Kasumi-1 (cell line): ENCODE results near the gene AGBL1.

Experiments used
- DNase-seq, 2 experiments: peaks; one replicate each; lab custom pipeline; 2025; lab: John Stamatoyannopoulos, UW

AGBL1 gene

DNA sequence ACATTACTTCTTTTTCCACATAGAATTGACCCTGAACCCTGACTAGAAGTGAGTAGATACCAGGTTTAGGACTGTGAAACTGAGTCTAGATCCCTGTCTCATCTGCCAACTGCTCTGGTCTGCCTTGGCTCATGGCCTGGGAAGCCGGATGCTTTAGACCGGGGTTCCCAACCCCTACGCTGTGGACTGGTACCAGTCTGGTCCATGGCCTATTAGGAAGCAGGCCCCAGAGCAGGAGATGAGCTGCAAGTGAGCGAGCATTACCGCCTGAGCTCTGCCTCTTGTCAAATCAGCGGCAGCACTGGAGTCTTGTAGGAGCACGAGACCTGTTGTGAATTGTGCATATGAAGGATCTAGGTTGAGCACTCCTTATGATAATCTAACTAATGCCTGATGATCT, 734.2 kb downstream of the AGBL1 start:
- DNase-seq: no peak

DNA sequence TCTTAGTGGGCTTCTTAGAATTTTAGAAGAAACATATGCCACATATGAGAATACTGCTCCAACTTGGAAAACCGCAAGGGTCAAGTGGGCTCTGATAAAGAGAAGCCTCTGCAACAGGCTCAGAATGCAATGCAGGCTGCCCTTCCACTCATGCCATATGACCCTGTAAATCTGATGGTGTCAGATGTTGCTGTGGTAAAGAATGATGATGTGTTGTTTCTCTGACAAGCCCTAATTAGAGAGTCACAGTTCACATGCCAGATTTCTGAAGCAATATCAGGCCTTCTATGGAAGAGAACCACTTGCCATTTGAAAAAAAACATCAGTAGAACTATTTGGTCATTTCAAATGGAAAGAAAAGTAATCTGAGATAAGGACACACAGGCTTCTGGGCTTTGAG, 749.6 kb downstream of the AGBL1 start:
- no peak for DNase-seq

- DNase-seq: no peak
Measured at GRCh38 chr15:86830304-86830703, 750.6 kb downstream of the AGBL1 start.

DNA sequence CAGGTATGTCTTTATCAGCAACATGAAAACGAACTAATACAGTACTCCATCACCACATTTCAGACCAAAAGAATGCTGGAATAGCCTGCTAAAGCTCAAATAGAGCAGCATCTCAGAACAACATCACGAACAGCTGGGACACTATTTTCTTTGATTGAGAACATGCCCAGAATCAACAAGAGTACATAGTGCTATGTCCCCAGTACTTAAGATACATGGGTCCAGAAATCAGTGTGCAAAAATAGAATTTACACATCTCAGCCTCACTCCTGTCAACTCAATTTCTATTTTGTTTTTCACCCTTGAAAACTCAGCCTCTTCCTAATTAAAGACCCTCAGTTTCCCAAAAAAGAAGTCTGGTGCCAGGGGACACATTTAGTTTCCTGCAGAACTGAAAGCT, 753.9 kb downstream of the AGBL1 start:
- no peak for DNase-seq

- no peak for DNase-seq
Measured at GRCh38 chr15:86834115-86834863, 754.6 kb downstream of the AGBL1 start.

- DNase-seq: no peak
Measured at GRCh38 chr15:86837294-86838061, 757.8 kb downstream of the AGBL1 start.

GRCh38 chr15:86839502-86839901, 759.8 kb downstream of the AGBL1 start:
- no peak for DNase-seq

DNA sequence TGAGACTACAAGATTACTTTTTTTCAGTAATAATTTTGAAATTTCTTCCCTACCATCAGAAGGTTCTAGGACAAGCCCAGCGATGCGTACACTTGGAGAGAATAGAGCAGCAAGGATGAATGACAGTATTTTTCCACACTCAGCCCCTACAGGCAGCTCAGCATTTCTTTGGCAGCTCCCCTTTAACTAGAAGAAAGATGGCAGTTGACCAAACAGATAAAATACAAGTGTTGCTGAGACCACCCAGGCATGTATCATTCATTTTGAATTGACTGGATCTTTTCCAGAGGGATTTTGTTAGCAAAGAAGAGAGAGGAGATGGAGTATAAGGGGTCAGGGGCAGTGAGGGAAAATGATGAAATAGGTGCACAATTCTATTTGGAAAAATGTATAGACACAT, 761.3 kb downstream of the AGBL1 start:
- DNase-seq: no peak

GRCh38 chr15:86842199-86842598, 762.5 kb downstream of the AGBL1 start:
- no peak for DNase-seq

- no peak for DNase-seq
Measured at GRCh38 chr15:86846036-86846435, 766.4 kb downstream of the AGBL1 start.

- no peak for DNase-seq
Measured at GRCh38 chr15:86849136-86849535, 769.5 kb downstream of the AGBL1 start.

DNA sequence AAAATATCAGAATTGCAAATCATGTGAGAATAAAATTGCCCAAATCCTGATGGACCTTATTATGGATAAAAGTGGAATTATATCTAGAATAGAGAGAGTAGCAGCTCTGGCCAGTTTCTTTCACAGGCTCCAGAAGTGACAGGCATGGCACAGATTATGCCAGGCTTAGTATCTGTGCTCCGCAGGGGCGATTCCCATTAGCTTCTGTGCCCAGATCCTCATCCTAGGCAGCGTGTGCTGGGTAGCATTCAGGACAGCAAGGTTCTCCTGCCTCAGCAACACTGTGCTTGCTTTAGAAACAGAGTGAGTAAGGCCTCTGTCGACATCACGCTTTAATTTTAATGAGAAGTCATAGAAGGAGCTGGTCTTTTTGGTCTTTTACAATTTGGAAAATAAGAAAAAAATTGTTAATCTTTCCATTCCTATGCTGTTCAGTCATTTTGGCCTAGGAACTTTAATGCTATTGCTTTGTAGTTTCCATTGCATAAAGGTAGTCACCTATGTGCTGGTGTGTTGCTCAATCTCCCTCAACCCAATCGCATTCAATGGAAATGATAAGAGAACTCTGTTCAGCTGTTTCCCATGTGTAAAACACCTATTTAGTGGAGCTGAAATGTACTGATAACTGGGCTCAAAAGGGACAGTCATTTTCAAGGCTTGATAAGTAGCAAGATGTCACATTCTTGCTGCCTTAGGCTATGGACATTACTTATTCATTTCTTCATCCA, 770.1 kb downstream of the AGBL1 start:
- no peak for DNase-seq

DNA sequence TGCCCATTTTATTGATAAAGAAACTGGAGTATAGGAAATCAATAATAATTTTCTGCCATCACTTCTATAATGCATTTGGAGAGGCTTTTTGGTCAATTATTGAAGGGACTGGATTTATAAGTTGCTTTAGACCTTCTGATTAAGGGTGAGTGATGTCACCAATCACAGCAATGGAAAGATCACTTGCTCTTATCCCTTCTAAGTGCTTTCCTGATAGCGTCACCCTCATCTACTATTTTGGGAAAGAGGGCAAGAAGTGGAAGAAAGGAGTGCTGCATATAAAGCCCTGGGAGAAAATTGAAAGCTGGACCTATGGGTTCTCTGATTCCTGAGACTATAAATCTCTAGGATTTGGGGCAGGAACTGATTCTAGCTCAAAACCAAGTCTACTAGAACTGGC, 771.3 kb downstream of the AGBL1 start:
- no peak for DNase-seq

- no peak for DNase-seq
Measured at GRCh38 chr15:86852741-86853140, 773.1 kb downstream of the AGBL1 start.

DNA sequence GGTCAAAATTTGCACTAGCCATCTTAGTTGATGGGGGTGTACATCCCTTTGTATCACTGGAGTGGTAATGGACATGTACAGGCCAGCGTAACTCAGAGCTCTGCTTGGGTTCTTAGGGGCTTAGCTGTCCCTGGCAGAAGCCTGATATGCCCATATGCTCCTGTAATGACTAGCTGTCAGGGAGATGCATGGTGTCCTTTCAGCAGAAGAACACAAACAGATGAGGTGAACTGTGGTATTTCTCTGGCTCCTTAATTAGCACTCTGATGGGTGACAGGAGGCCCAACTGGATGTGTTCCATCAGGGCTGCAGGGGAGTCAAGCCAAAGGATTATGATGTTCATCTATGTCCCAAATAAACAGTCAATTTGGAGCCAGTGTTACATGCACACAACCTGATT, 774.5 kb downstream of the AGBL1 start:
- DNase-seq: no peak

DNA sequence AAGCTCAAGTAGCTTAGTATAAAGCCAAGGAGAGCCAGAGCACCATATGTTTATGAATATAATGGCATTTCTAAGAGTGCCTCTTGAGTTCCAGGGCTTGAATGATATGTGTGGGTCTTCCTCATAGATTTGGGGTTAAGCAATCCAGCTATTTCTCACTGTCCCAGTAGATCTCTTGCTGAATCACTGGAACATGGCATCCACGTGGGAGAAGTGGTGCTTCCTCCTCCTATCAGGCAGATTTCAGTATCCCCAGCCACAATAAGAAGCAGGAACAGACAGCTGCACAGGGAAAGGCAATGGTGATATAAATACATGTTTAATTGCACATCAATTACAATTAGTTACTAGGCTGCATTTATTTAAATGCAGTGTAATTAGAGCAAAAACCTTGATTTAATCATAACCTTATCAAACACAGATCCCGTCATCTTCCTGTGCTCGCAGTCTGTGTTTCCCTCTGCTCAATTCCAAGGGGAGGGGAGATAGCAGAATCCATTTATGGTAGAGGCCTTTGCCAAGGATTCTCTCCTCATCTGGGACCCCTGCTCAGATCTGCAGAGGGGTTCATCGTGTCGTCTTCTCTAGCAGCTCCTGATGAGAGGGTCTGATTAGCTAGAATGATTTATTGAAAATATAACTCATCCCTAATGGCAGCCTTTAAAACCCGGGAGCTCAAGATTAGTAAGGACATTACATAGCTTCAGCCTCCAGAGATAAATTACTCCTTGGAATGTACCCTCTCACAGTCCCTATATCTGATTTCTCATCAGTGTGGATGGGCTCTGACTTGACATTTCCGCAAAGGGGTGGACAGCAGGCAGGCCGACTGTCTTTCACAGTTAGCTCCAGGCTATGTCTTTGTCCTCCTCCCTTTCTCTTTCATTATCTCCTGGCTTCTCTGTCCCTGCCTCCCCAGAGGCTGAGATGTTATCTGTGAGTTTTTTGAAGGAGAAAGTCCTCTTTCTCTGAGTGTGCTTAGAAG, 775.9 kb downstream of the AGBL1 start:
- DNase-seq: no peak

GRCh38 chr15:86857701-86858100, 778.0 kb downstream of the AGBL1 start:
- DNase-seq: no peak

GRCh38 chr15:86863226-86863915, 783.7 kb downstream of the AGBL1 start:
- no peak for DNase-seq

GRCh38 chr15:86865920-86866319, 786.2 kb downstream of the AGBL1 start:
- DNase-seq: no peak

DNA sequence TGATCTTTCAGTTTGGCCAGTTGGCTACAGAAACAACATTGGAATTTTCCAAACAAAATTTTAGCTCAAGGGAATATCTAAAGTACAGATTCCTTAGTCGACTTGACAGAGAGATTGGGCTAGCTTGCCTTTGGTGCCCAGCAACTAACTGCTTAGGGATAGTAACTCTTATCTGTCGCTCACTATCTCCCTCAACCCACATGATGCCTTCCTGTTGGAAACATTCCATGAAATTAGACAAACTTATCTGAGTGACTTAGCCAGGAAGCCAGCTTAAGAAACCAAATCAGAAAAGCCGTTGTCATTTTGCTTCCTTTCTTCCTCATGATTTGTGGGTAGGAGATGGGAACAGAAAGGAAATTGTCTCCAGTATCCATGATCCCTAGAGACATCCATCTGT, 791.2 kb downstream of the AGBL1 start:
- DNase-seq: no peak

- DNase-seq: no peak
Measured at GRCh38 chr15:86871964-86872363, 792.3 kb downstream of the AGBL1 start.
